GM23338 (cell line): ENCODE results near the gene C2orf78. TPM values are rescaled to one million over a fixed set of nuclear protein-coding genes. Genes with fewer than 3 reads are reported as not detected.

ENCODE experiments used
- ATAC-seq: fragments of 200-7000 bp; cut with Tn5 transposase; 3 replicates; pipeline ENCODE4 v1.9.1; 2020
- DNase-seq: peaks from one replicate; pipeline ENCODE4 v3.0.0-alpha.2; 2015; ENCODE audit warnings: low spot score
- H2AFZ ChIP-seq: fragments of 200-600 bp; sonication (generic); 2 replicates; pipeline ENCODE4 v1.8.0; 2016; ENCODE audit warnings: antibody characterized with exemption, mild to moderate bottlenecking, moderate library complexity
- H3F3A ChIP-seq: fragments of 200-600 bp; sonication (generic); replicated peaks from 2 replicates; pipeline ENCODE4 v1.8.0; 2017; ENCODE audit warnings: antibody characterized with exemption, mixed run types, low read depth
- H3K27ac ChIP-seq: fragments of 200-600 bp; sonication (generic); 2 replicates; pipeline ENCODE4 v1.6.1; 2016; ENCODE audit warnings: low read depth
- H3K27me3 ChIP-seq: fragments of 200-600 bp; sonication (generic); 2 replicates; pipeline ENCODE4 v1.8.0; 2016; ENCODE audit warnings: mild to moderate bottlenecking, mixed run types, moderate library complexity; ENCODE audit not compliant: insufficient read depth
- H3K36me3 ChIP-seq: fragments of 200-600 bp; sonication (generic); 2 replicates; pipeline ENCODE4 v1.8.0; 2016; ENCODE audit warnings: mild to moderate bottlenecking; ENCODE audit not compliant: insufficient read depth
- H3K4me1 ChIP-seq: fragments of 200-600 bp; sonication (generic); 2 replicates; pipeline ENCODE4 v1.8.0; 2016; ENCODE audit warnings: mild to moderate bottlenecking, moderate library complexity; ENCODE audit not compliant: insufficient read depth
- H3K4me2 ChIP-seq: fragments of 200-600 bp; sonication (generic); 2 replicates; pipeline ENCODE4 v1.7.1; 2017; ENCODE audit warnings: mixed run types
- H3K4me3 ChIP-seq: fragments of 200-600 bp; sonication (generic); 2 replicates; pipeline ENCODE4 v1.6.1; 2016; ENCODE audit warnings: mixed run types
- H3K79me2 ChIP-seq: fragments of 200-600 bp; sonication (generic); replicated peaks from 2 replicates; pipeline ENCODE4 v1.8.0; 2017; ENCODE audit warnings: mild to moderate bottlenecking; ENCODE audit not compliant: insufficient read depth
- H3K9me2 ChIP-seq: fragments of 200-600 bp; sonication (generic); 2 replicates; pipeline ENCODE4 v1.8.0; 2017; ENCODE audit not compliant: insufficient read depth
- H4K20me1 ChIP-seq: fragments of 200-600 bp; sonication (generic); replicated peaks from 2 replicates; pipeline ENCODE4 v1.8.0; 2017; ENCODE audit warnings: mild to moderate bottlenecking; ENCODE audit not compliant: insufficient read depth
- H3K27ac Mint-ChIP-seq: 2 replicates; pipeline ENCODE4 v1.8.0; 2020; ENCODE audit warnings: inconsistent platforms, mild to moderate bottlenecking, moderate library complexity, mixed read lengths
- H3K27me3 Mint-ChIP-seq: 3 replicates; pipeline ENCODE4 v1.8.0; 2022; ENCODE audit warnings: low read depth, mild to moderate bottlenecking, moderate library complexity, mixed read lengths, inconsistent platforms; ENCODE audit not compliant: insufficient read depth, poor library complexity
- H3K36me3 Mint-ChIP-seq: 3 replicates; pipeline ENCODE4 v1.8.0; 2021; ENCODE audit warnings: low read depth, mild to moderate bottlenecking, inconsistent platforms, moderate library complexity, mixed read lengths
- H3K4me1 Mint-ChIP-seq: 3 replicates; pipeline ENCODE4 v1.8.0; 2020; ENCODE audit warnings: mild to moderate bottlenecking, inconsistent platforms, mixed read lengths
- H3K4me3 Mint-ChIP-seq: 3 replicates; pipeline ENCODE4 v1.8.0; 2021; ENCODE audit warnings: moderate library complexity, mild to moderate bottlenecking, inconsistent platforms, mixed read lengths
- H3K9me3 Mint-ChIP-seq: 3 replicates; pipeline ENCODE4 v1.8.0; 2020; ENCODE audit warnings: moderate library complexity, mild to moderate bottlenecking, inconsistent platforms, mixed read lengths
- CREB1 ChIP-seq: fragments of 250-450 bp; sonication (Bioruptor Pico); IDR thresholded peaks from 2 replicates; pipeline ENCODE4 v1.5.0; 2020; ENCODE audit warnings: low read depth, mild to moderate bottlenecking, moderate library complexity
- EZH2 ChIP-seq: fragments of 200-600 bp; sonication (generic); IDR thresholded peaks from one replicate; pipeline ENCODE4 v1.8.0; 2017; ENCODE audit warnings: antibody characterized with exemption, mild to moderate bottlenecking, low read depth; ENCODE audit not compliant: unreplicated experiment
- JUNB ChIP-seq: IDR thresholded peaks from one replicate; pipeline ENCODE4 v1.6.1; 2016; ENCODE audit warnings: antibody characterized with exemption; ENCODE audit not compliant: unreplicated experiment
- NANOG ChIP-seq: IDR thresholded peaks from 2 replicates; pipeline ENCODE4 v1.6.1; 2016; ENCODE audit warnings: antibody characterized with exemption, borderline replicate concordance
- POLR2AphosphoS5 ChIP-seq: IDR thresholded peaks from 2 replicates; pipeline ENCODE4 v1.6.1; 2016; ENCODE audit warnings: antibody characterized with exemption, low read depth
- STAT1 ChIP-seq: IDR thresholded peaks from one replicate; pipeline ENCODE4 v1.6.1; 2016; ENCODE audit warnings: antibody characterized with exemption; ENCODE audit not compliant: unreplicated experiment
- ZNF114 ChIP-seq: fragments of 250-450 bp; sonication (Bioruptor Pico); IDR thresholded peaks from 2 replicates; pipeline ENCODE4 v1.5.0; 2020; ENCODE audit warnings: mild to moderate bottlenecking, moderate library complexity
- ZNF331 ChIP-seq: fragments of 250-450 bp; sonication (Bioruptor Pico); IDR thresholded peaks from 2 replicates; pipeline ENCODE4 v1.5.0; 2020; ENCODE audit warnings: low read depth, mild to moderate bottlenecking, moderate library complexity
- polyA plus RNA-seq: library from polyadenylated mRNA; unstranded; fragments of >200 nt; fragmentation: Nextera tagmentation; extraction: Ambion mirVana; gene quantifications from 2 replicates; pipeline ENCODE4 v1.2.1, GENCODE V29; 2016
- total RNA-seq: library from RNA; depleted of rRNA; stranded (reverse); fragments of >200 nt; shearing (Covaris generic); gene quantifications from 2 replicates; pipeline ENCODE4 v1.2.3, GENCODE V29; 2014
- TF ChIP-seq, protein P1 (sequence below): IDR thresholded peaks from 2 replicates; pipeline ENCODE4 v1.6.1; 2016; ENCODE audit warnings: antibody characterized with exemption
- TF ChIP-seq, protein P2 (sequence below): fragments of 250-450 bp; sonication (Bioruptor Pico); IDR thresholded peaks from 2 replicates; pipeline ENCODE4 v1.5.0; 2020; ENCODE audit warnings: mild to moderate bottlenecking, moderate library complexity
- TF ChIP-seq, protein P3 (sequence below), 2 experiments: fragments of 200-600 bp in 1 of 2; sonication (generic) in 1 of 2; conservative IDR thresholded peaks; 2 replicates each; pipeline versions ENCODE4 v1.5.1 to v1.6.1; 2016 to 2017; ENCODE audit warnings: antibody characterized with exemption in 2 of 2, low read depth in 2 of 2, mild to moderate bottlenecking in 2 of 2, moderate library complexity in 1 of 2

Gene C2orf78
- total and polyA plus RNA-seq, 2 experiments from 2014 or later = 0.14 to 0.18 TPM

DNA sequence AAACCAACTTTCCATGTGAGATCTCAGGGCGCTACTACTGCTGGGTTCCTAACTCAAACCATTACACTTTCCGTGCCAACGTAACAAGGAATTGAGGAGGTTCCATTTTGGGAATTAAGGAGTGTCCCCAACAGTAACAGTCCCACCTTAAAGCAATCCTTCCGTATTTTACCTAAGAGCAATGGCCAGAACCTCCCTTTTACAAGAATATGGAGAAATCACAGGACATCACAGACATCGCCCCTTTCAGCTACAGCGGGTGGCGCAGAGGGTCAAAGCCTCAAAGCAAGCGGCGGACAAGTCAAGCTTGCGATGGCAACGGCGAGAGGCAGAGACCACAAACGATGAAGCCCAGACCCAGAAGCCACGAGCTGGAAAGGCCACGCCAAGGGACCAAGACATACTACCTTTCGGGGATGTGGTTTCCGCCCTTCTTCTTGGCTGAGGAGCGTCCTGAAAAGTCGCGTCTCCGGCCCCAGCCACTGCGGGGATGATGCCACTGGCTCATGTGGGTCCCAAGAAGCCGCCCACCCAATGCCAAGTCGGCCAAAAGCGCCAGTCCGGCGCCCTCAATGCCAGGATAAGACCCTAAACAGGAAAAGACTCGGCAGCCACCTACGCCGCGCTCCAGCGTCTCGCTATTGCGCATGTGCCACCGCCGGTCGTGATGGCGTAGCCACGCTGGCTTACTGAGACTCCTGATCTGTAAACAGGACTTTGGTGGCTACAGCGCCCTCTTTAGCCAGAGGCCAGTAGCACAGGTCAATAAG lies 4.3 kb upstream of the C2orf78 start, which contains the start of gene DUSP11 (continued):
- TF ChIP-seq ZNF114 (CRISPR knock-in tag) (no peak), NANOG (no peak), POLR2AphosphoS5 (peak; percentile 94), EZH2 (no peak)
- TF ChIP-seq, protein P1, sequence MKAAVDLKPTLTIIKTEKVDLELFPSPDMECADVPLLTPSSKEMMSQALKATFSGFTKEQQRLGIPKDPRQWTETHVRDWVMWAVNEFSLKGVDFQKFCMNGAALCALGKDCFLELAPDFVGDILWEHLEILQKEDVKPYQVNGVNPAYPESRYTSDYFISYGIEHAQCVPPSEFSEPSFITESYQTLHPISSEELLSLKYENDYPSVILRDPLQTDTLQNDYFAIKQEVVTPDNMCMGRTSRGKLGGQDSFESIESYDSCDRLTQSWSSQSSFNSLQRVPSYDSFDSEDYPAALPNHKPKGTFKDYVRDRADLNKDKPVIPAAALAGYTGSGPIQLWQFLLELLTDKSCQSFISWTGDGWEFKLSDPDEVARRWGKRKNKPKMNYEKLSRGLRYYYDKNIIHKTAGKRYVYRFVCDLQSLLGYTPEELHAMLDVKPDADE = peak; percentile 36; the same call in 1 of the 2 replicates

DNA sequence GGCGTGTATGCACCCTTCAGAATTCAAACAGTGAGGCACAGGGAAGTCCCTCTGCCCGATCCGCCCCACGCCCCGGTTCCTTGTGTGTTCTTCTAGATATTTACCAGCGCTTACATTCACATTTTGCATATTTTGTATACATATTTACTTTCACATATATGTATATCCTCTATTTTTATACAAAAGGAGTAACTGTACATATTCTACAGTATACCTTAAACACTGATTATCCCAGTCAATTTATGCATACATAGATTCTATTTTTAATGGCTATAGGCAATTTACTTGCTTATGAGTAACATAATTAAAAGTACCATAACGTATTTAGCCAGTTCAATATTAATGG lies 3.8 kb upstream of the C2orf78 start:
- no peaks in the 10 kb centered on the region for H3K9me2 ChIP-seq
- DNase-seq (no peak), ATAC-seq (no peak)
- Mint-ChIP-seq H3K4me3 (peak overlapping the region; percentile 99), H3K4me1 (0 out of 3 replicates have a peak, but pooled peaks cover 5% of the 10 kb centered on the region), H3K27ac (no peak overlapping the region), H3K9me3 (no peaks in the 10 kb centered on the region), H3K36me3 (peaks cover 20% of the 10 kb centered on the region), H3K27me3 (peaks cover 2% of the 10 kb centered on the region)
- H3K4me2 ChIP-seq = no peak overlapping the region
- H3K36me3 ChIP-seq = peaks cover 9% of the 10 kb centered on the region; the same call in 1 of the 2 replicates
- no peaks in the 10 kb centered on the region; the same call in 1 of the 2 replicates for H4K20me1 ChIP-seq
- H3K4me1 ChIP-seq = no peaks in the 10 kb centered on the region
- H3F3A ChIP-seq = no peaks in the 10 kb centered on the region
- H2AFZ ChIP-seq = no peak overlapping the region
- H3K27me3 ChIP-seq = no peaks in the 10 kb centered on the region
- H3K27ac ChIP-seq = no peak overlapping the region
- peak overlapping the region; percentile 87; the same call in 1 of the 2 replicates for H3K4me3 ChIP-seq
- peaks cover 17% of the 10 kb centered on the region for H3K79me2 ChIP-seq
- TF ChIP-seq EZH2 (no peak), JUNB (no peak), ZNF331 (CRISPR knock-in tag) (no peak), POLR2AphosphoS5 (no peak), ZNF114 (CRISPR knock-in tag) (no peak), CREB1 (no peak), NANOG (no peak), STAT1 (no peak)
- TF ChIP-seq, protein P1 = no peak
- TF ChIP-seq, protein P2, sequence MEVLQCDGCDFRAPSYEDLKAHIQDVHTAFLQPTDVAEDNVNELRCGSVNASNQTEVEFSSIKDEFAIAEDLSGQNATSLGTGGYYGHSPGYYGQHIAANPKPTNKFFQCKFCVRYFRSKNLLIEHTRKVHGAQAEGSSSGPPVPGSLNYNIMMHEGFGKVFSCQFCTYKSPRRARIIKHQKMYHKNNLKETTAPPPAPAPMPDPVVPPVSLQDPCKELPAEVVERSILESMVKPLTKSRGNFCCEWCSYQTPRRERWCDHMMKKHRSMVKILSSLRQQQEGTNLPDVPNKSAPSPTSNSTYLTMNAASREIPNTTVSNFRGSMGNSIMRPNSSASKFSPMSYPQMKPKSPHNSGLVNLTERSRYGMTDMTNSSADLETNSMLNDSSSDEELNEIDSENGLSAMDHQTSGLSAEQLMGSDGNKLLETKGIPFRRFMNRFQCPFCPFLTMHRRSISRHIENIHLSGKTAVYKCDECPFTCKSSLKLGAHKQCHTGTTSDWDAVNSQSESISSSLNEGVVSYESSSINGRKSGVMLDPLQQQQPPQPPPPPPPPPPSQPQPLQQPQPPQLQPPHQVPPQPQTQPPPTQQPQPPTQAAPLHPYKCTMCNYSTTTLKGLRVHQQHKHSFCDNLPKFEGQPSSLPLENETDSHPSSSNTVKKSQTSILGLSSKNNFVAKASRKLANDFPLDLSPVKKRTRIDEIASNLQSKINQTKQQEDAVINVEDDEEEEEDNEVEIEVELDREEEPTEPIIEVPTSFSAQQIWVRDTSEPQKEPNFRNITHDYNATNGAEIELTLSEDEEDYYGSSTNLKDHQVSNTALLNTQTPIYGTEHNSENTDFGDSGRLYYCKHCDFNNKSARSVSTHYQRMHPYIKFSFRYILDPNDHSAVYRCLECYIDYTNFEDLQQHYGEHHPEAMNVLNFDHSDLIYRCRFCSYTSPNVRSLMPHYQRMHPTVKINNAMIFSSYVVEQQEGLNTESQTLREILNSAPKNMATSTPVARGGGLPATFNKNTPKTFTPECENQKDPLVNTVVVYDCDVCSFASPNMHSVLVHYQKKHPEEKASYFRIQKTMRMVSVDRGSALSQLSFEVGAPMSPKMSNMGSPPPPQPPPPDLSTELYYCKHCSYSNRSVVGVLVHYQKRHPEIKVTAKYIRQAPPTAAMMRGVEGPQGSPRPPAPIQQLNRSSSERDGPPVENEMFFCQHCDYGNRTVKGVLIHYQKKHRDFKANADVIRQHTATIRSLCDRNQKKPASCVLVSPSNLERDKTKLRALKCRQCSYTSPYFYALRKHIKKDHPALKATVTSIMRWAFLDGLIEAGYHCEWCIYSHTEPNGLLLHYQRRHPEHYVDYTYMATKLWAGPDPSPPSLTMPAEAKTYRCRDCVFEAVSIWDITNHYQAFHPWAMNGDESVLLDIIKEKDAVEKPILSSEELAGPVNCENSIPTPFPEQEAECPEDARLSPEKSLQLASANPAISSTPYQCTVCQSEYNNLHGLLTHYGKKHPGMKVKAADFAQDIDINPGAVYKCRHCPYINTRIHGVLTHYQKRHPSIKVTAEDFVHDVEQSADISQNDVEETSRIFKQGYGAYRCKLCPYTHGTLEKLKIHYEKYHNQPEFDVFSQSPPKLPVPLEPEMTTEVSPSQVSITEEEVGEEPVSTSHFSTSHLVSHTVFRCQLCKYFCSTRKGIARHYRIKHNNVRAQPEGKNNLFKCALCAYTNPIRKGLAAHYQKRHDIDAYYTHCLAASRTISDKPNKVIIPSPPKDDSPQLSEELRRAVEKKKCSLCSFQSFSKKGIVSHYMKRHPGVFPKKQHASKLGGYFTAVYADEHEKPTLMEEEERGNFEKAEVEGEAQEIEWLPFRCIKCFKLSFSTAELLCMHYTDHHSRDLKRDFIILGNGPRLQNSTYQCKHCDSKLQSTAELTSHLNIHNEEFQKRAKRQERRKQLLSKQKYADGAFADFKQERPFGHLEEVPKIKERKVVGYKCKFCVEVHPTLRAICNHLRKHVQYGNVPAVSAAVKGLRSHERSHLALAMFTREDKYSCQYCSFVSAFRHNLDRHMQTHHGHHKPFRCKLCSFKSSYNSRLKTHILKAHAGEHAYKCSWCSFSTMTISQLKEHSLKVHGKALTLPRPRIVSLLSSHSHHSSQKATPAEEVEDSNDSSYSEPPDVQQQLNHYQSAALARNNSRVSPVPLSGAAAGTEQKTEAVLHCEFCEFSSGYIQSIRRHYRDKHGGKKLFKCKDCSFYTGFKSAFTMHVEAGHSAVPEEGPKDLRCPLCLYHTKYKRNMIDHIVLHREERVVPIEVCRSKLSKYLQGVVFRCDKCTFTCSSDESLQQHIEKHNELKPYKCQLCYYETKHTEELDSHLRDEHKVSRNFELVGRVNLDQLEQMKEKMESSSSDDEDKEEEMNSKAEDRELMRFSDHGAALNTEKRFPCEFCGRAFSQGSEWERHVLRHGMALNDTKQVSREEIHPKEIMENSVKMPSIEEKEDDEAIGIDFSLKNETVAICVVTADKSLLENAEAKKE = no peak
- TF ChIP-seq, protein P3, sequence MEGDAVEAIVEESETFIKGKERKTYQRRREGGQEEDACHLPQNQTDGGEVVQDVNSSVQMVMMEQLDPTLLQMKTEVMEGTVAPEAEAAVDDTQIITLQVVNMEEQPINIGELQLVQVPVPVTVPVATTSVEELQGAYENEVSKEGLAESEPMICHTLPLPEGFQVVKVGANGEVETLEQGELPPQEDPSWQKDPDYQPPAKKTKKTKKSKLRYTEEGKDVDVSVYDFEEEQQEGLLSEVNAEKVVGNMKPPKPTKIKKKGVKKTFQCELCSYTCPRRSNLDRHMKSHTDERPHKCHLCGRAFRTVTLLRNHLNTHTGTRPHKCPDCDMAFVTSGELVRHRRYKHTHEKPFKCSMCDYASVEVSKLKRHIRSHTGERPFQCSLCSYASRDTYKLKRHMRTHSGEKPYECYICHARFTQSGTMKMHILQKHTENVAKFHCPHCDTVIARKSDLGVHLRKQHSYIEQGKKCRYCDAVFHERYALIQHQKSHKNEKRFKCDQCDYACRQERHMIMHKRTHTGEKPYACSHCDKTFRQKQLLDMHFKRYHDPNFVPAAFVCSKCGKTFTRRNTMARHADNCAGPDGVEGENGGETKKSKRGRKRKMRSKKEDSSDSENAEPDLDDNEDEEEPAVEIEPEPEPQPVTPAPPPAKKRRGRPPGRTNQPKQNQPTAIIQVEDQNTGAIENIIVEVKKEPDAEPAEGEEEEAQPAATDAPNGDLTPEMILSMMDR (conservative IDR thresholded peaks at IDR 0.05; ENCODE audit: low read depth in 2 of 2) = no peak
